ENCODE data around the gene TXNL4B. TPM values are rescaled to one million over a fixed set of nuclear protein-coding genes. Genes with fewer than 3 reads are reported as not detected.

The TXNL4B gene
- total and polyA plus RNA-seq, 8 donors, result 0.87 to 23.3 (median 6.5) TPM

GRCh38 chr16:72111657-72112451 is 18.4 kb upstream of the TXNL4B start:
- Histone ChIP-seq H3K27me3 (no peaks in the 10 kb centered on the region), H3K36me3 (peaks cover 58 to 72% (median 69%) of the 10 kb centered on the region in 4 donors), H3K4me1 (no peaks in the 10 kb centered on the region), H3K27ac (no peak overlapping the region), H3K4me3 (no peak overlapping the region), H3K9me3 (no peaks in the 10 kb centered on the region)
- TF ChIP-seq CTCF (IDR thresholded peaks at IDR 0.05) (no peak), POLR2AphosphoS5 (IDR thresholded peaks at IDR 0.05) (no peak), EP300 (IDR thresholded peaks at IDR 0.05) (no peak), POLR2A (IDR thresholded peaks at IDR 0.05) (no peak)
- DNase-seq, result no peak
- intact Hi-C loops (cut with DNase I; ENCODE audit: low total_unique reads), result no loop called here
- 81 to 88% (median 84%) methylated on average over 18 to 19 of the region's 19 CpGs for WGBS, 5 donors

- DNase-seq, result no peak
- 93 to 98% (median 97%) methylated on average over 23 of the region's 23 CpGs for WGBS, 5 donors
- Histone ChIP-seq H3K4me1 (no peaks in the 10 kb centered on the region), H3K4me3 (no peak overlapping the region), H3K27me3 (no peaks in the 10 kb centered on the region), H3K36me3 (peaks cover 67 to 82% (median 78%) of the 10 kb centered on the region in 4 donors), H3K9me3 (no peaks in the 10 kb centered on the region), H3K27ac (no peak overlapping the region)
- TF ChIP-seq POLR2AphosphoS5 (IDR thresholded peaks at IDR 0.05) (no peak), CTCF (IDR thresholded peaks at IDR 0.05) (no peak), EP300 (IDR thresholded peaks at IDR 0.05) (no peak), POLR2A (IDR thresholded peaks at IDR 0.05) (no peak)
- intact Hi-C loops (cut with DNase I; ENCODE audit: low total_unique reads), result no loop called here
Measured at GRCh38 chr16:72110662-72111615, 17.5 kb upstream of the TXNL4B start.

GRCh38 chr16:72109966-72110530 is 16.6 kb upstream of the TXNL4B start:
- Histone ChIP-seq H3K4me1 (no peaks in the 10 kb centered on the region), H3K36me3 (peaks cover 76 to 90% (median 87%) of the 10 kb centered on the region in 4 donors), H3K27ac (no peak overlapping the region), H3K27me3 (no peaks in the 10 kb centered on the region), H3K4me3 (no peak overlapping the region), H3K9me3 (no peaks in the 10 kb centered on the region)
- WGBS, 5 donors, result 90 to 93% (median 90%) methylated on average over 12 of the region's 12 CpGs
- no peak for DNase-seq
- intact Hi-C loops (cut with DNase I; ENCODE audit: low total_unique reads), result no loop called here
- no peak for TF ChIP-seq POLR2AphosphoS5 (IDR thresholded peaks at IDR 0.05)
- TF ChIP-seq EP300 (IDR thresholded peaks at IDR 0.05), result no peak
- TF ChIP-seq CTCF (IDR thresholded peaks at IDR 0.05), result no peak
- no peak for TF ChIP-seq POLR2A (IDR thresholded peaks at IDR 0.05)

GRCh38 chr16:72109300-72109699 is 15.9 kb upstream of the TXNL4B start:
- Histone ChIP-seq H3K4me3 (no peak overlapping the region), H3K36me3 (peaks cover 84 to 98% (median 94%) of the 10 kb centered on the region in 4 donors), H3K27me3 (no peaks in the 10 kb centered on the region), H3K27ac (no peak overlapping the region), H3K4me1 (no peaks in the 10 kb centered on the region), H3K9me3 (no peaks in the 10 kb centered on the region)
- TF ChIP-seq POLR2AphosphoS5 (IDR thresholded peaks at IDR 0.05) (no peak), EP300 (IDR thresholded peaks at IDR 0.05) (no peak), POLR2A (IDR thresholded peaks at IDR 0.05) (no peak), CTCF (IDR thresholded peaks at IDR 0.05) (no peak)
- WGBS, 5 donors, result 92 to 95% (median 95%) methylated on average over 12 of the region's 12 CpGs
- intact Hi-C loops (cut with DNase I; ENCODE audit: low total_unique reads), result no loop called here
- no peak for DNase-seq
